GM21367 (cell line): ENCODE results near the gene ASPDH.

Source experiments
- ATAC-seq: cut with Tn5 transposase; IDR thresholded peaks from one replicate; pipeline ENCODE4 v1.9.1; 2021; ENCODE audit not compliant: unreplicated experiment

ASPDH gene

DNA sequence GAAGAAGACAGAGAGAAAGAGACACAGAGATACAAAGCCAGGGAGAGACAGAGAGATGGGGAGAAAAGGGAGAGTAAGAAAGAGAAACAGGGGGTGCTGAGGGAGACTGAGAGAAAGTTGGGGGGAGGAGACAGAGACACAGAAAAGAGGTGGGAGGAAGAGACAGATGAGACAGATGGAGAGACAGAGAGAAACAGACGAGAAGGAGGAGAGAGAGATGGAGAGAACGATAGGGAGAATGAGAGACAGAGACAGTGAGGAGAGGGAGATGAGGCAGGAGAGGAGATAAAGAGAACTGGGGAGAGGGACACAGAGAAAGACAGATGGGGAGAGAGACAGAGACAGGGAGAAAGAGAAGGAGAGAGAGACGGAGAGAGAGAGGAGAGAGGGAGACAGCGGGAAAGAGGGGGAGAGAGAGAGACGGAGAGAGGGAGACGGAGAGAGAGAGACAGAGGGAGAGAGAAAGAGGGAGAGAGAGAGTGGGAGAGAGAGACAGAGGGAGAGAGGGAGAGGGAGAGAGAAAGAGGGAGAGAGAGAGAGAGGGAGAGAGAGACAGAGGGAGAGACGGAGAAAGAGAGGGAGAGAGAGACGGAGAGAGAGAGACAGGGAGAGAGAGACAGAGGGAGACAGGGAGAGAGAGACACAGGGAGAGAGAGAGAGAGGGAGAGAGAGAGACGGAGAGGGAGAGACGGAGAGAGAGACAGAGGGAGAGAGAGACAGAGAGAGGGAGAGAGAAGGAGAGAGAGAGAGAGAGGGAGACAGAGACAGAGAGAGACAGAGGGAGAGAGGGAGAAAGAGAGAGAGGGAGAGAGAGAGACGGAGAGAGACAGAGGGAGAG, 15.3 kb downstream of the ASPDH start:
- ATAC-seq, result no peak

DNA sequence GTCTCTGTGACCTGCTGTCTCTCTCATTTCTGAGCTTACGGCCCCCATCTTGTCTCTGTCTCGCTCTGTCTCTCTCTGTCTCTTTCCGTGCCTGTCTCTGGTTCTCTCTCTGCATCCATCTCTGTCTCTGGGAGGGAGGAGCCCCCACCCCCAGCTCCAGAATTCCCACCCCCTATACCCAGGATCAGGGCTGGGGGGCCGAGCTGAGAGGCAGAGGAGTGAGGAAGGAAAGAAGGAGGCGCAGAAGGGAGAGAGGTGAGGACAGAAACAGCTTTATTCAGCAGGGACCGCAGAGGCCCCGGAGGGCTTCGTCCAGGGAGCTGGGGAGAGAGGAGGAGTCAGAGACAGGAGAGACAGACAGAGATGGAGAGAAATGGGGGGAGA, 16.7 kb downstream of the ASPDH start:
- ATAC-seq, result no peak

DNA sequence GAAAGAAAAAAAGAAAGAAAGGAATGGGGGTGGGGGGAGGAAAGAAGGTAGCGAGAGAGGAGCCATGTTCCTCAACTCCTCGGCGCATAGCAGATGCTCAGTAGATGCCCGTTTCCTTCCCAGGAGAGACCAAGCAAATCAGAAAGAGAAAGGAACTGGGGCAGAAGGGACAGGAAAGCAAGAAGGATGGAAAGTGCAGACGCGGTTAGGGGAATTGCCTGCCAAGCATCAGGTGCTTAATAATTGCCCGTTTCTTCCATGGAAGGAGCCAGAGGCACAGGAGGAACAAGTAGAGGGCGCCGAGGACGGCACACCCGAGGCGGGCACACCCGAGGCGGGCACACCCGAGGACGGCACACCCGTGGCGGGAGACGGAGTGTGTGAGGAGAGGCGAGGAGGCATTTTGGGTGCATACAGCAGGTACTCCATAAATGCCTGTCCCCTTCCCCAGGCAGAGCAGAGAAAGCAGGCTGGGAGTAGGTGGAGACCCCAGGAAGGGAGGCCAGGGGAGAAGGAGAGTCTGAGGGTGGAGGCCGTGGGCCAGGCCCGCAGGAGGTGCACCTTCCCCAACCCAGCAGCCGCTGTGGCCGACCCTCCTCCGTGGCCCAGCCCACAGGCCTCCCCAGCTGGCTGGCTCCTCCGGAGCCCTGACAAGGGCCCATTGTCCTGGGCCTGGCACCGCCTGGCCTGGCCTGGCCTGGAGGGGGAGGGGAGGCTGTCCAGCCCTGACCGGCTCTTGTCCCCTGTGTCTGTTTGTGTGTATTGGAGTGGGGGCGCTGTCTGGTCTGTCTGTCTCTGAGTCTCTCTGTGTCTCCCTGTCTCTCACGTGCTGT, 17.3 kb downstream of the ASPDH start:
- ATAC-seq, result no peak

DNA sequence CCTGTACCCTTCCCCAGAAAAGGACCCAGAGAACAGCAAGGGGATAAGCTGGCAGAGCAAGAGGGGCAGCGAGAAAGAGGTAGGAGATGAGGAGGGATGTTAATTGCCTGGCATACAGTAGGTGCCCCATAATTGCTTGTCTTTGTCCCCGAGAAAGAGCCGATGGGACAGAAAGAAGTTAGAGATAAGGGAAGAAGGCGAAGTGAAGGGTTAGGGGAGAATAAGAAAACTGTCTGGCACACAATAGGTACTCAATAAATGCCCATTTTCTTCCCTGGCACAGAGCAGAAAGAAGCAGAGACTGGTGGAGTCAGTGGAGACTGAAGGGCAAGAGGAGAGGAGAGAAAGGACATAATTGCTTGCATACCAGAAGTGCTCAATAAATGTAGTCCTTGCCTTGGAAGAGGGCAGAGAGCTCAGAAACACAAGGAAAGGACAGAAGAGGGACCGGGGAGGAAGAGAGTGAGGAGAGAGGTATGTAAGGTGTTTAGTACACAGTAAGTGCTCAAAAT, 18.6 kb downstream of the ASPDH start:
- ATAC-seq, result no peak

DNA sequence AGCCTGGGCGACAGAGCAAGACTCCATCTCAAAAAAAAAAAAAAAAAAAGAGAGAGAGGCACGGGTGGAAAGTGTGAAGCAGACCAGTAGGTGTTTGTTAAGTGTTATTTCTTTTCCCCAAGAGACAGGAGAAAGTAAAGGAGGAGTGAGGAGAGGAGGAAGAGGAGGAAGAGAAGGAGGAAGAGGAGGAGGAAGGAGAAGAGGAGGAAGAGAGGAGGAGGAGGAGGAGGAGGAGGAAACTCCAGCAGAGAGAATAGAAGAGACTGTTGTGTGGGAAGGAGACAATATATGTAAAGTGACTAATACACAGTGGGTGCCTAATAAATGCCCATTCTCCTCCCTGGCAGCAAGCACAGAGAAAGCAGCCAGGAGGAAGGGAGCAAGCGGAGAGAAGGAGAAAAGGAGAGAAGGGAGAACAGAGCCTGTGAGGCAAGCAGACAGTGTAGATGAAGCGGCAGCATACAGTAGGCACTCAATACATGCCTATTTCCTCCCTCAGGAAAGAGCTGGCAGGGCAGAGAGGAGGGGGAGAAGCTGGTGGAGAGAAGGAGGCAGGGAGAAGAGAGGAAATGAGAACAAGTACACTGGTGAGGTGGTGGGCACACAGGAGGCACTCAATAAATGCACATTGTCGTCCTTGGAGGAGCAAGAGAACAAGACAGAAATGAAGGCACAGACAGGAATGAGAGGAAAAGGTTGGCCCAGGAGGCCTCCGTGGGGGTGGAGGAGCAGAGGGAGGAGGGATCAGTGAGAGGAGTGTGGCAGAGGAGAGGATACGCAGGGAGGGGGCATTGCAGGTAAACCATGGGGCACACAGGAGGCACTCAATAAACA, 19.3 kb downstream of the ASPDH start:
- no peak for ATAC-seq

DNA sequence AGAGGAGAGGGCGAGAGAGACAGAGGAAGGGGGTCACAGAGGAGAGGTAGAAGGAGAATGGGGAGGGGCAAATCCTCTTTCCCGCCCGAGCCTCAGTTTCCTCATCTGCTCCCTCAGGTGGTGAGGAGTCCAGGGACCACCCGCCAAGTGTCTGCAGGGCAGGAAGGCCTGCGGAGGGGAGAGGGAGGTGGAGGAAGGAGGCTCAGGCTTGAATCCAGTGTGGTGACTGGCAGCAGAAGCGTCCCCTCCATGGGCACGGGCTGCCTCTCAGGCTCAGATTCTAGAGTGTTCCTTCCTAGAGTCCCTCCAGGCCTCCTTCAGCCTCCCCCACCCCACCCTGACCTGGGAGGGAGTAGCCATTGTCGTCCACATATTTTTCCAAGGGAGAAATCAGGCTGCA, 20.5 kb downstream of the ASPDH start:
- no peak for ATAC-seq

DNA sequence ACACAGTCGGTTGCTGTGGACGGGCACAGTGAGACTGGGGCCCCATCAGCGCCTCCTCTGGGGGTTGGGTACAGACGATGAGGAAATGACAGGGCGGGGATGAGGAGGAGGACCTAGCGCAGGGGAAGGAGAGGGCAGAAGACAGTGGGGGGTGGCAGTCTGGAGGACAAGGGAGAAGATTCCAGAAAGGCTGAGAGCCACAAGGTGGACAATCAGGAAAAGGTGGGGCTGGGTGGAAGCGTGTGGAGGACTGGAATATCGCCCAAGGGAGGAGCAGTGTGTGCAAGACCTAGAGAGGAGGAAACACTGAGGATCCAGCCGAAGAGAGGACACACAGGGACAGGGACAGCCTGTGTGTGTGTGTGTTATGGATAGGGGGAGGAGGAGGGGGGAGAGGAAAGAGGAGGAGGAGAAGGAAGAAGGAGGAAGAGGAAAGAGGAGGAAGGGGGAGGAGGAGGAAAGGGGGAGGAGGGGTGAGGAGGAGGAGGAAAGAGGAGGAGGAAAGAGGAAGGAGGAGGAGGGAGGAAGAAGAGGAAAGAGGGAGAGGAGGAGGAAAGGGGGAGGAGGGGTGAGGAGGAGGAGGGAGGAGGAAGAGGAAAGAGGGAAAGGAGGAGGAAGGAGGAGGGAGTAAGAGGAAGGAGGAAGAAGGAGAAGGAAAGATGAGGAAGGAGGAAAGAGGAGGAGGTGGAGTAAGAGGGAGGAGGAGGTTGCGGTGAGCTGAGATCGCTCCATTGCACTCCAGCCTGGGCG, 21.2 kb downstream of the ASPDH start:
- ATAC-seq, result no peak

DNA sequence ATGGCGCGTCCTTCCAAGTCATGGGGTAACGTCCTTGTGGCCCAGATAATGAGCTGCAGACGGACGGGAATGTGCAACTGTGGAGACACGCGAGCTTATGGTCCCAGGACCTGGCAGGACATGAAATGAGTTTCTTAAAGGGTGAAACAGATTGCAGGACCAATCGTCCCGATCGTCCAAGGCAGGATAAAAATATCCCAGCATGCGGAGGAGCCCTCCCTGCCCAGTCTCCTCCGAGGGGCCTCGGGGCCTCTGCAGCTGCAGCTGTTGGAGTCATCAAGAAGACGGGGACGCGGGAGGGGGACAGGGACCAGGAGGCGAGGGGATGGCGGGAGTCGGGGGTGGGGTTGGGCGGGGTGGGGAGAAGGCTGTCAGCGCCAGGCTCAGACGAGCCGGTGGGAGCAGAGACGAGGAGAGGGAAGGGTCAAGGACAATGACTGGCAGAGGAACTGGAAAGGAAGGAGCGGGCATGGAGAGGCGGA, 22.7 kb downstream of the ASPDH start:
- ATAC-seq, result no peak

DNA sequence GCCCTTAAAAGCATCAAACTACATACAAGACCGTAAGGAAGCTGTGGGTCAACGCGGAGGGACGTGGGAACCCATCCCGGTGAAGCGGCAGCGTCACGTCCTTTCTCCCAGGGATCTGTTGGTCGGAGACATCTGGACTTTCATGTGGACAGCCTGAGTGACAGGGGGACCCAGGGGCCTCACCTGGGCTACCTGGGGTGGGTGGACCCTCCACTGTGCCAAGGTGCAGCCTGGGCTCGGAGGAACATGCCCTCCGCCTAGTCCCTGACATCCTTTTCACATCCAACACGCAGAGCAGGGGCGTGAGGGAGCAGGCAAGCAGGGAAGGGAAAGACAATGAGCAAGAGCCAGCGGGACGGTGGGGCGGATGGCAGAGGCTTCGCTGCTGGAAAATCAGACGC, 23.3 kb downstream of the ASPDH start:
- no peak for ATAC-seq

DNA sequence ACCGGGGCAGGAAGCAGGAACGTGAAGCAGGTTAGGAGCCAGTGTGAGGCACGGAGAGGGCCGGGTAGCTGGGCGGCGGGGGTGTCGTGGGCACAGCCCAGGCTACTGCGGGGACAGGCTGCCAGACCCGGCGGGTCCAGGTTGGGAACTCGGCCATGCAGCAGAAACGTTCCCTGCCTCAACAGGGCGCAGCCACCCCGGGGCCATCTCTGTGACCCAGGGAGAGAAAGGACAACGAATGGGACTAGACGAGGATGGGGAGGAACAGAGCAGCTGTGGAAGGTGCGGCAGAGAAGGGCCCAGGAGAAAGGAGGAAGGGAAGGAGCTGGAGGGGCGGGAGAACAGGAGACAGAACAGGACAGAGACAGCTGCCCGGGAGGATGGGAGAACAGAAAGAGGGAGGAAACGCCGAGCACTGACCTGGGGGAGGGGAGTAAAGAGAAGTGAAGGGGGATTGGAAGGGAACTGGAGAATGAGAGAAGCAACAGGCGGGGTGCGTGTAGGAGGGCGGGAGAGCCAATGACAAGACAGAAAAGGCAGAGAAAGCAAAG, 24.2 kb downstream of the ASPDH start:
- no peak for ATAC-seq

DNA sequence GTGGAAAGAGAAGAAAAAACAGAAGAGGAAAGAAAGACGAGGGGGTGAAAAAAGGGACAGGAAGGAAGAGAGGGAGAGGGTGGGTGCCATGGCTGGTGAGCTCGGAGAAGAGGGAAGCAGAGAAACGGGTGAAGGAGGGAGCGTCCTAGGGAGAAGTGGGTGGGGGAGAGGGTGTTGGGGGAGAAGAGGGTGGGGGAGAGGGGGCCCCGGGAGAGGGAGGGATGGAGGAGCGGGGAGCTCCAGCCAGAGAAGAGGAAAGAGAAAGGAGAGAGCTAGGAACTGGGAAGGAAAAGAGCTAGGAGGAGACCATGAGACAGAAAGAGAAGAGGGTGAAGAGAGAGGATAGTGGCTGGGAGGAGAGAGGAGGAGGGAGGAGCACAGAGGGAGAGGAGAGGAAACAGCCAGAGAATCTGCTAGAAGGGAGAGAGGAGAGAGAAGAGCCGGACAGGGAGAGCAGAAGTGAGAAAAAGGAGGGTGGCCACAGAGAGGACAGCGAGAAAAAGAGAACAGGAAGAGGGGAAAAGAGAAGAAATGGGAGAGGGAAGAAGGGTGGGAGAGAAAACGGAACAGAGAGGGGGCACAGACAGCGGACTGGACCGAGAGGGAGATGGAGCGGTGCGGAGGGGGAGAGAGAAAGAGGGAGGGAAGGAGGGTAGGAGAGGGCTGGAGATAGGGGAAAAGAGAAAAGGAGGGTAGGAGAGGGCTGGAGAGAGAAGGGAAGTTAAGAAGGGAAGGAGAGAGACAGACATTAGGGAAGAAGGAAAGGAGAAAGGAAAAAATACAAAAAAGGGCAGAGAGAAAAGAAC, 25.1 kb downstream of the ASPDH start:
- ATAC-seq, result no peak

DNA sequence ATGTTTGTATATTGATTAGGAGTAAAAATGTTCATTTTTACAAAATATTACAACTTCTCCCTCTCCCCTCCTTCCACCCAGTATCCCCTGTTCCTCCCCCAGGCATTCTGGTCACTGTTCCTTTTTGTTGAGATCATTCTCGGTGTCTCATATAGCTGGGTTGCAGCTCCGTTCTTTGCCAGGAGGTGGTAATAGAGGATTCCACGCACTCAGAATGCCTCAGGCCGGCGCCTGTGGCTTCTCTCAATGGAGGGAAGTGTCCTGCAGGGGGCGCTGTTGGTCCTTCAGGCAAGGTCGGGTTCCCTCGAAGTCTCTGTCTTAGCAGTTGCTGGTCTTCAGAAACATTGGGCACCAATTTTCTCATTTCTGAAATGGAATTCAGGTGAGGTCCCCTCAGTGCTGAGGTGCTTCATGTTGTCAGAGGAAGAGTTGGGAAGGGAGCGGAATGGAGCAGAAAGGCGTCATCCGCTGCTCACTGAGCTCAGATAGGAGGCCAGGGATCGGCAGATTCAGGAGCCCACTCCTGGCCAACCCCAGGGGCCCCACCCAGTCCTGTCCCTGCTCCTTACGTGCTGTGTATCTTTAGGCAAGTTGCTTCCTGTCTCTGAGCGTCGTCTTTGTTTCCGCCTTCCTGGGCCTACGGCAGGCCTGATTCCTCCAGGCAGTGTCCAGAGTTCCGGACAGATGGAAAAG, 26.7 kb downstream of the ASPDH start:
- no peak for ATAC-seq

DNA sequence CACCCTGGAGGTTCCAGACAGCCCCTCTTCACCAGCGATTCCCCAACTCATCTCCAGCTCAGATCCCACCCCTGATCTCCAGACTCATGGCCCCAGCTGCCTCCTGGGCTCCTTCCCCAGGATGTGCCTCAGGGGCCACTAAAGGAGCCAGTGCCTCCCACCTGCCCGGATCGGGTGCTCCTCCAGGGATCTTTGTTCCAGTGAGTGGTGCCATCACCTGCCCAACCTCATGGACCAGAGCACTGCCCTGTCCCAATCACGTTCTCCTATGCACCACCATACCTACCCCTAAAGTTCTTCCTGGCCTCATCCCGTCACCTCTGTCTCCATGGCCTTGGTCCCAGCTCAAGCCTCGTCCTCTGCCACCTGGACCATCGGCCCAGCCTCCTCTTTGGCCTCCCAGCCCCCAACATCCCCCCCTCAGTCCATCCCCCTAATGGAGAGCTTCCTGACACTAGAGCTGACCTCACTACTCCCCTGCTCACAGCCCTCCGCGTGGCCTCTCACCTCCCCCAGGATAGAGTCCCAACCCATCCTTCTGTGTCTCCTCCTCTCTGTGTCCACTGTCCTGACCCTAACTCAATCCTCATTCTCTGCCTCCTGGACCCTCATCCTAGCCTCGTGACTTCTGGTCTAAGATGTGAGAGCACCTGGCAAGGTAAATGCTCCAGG, 28.3 kb downstream of the ASPDH start:
- no peak for ATAC-seq

DNA sequence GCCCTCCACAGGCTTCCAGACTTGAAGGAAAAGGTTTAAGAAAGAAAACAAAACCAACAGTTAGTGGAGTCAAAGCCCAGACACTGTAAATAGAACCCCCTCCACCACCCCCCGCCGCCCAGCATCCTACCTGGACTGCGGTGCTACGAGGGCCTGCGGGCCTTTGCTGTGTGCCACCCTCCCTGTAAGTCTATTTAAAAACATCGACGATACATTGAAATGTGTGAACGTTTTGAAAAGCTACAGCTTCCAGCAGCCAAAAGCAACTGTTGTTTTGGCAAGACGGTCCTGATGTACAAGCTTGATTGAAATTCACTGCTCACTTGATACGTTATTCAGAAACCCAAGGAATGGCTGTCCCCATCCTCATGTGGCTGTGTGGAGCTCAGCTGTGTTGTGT, 30.8 kb downstream of the ASPDH start:
- ATAC-seq, result no peak

DNA sequence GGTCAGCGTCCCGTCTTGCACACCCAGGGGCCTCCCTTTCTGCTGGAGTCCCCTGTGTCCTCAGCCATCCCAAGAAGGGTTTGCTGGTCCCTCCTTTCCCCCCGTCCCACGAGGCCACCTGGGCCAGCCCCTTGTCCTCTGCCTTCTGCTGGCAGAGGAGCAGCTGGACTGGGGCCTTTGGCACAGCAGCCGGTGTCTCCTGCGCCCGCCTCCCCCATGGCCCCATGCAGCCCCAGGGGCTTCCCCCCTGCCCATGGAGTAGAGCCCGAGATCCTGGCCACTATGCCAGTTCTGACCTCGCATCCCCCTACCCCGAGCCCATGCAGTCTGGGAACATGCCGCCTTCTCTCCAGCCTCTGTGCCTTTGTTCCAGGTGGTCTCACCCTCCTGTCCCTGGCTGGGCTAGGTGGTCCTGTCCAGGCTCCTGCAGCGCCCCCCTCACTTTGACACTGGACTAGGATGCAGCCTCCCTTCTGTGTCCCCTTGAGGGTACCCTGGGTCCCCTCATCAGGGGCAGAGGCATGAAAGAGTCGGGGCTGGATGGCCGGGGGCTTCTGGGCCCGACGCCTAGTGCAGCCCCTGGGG, 31.4 kb downstream of the ASPDH start:
- ATAC-seq, result no peak

DNA sequence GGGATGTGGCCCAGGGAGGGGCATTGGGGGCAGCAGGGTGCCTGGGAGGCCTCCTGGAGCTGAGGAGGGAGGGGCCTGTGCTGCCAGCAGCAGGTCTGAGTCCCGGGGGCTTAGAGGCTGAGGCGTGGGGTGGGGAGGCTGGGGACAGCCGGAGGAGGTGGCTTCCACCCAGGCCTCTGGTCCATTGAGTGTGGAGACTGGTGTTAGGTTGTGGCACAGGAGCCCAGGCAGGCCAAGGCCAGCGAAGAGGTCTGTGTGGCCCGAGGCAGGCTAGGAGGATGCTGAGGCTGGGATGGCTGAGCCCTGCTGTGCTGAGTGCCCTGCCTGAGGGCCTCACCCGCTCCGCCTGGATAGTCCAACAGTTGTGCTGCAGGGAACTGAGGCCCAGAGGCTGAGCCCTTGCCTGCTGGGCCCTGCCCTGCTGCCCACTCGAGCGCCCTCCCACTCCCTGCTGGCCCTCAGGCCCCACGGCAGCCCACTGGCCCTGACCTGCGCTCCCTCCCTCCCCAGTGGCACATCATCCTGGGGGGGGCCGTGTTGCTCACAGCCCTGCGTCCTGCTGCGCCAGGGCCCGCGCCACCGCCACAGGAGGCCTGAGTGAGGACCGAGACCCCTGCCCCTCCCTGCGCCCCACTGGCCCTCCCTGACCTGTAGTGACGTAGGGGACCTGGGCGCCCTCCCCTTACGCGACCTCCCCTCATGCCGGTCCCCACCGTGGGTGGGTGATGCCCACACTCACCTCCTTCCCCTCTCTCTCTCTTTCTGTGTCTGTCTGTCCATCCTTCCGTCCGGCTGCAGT, 32.2 kb downstream of the ASPDH start:
- ATAC-seq, result no peak
